K562 (cell line): ENCODE measurements around the gene NEUROD4. TPM values are rescaled to one million over a fixed set of nuclear protein-coding genes. Genes with fewer than 3 reads are reported as not detected.

ENCODE experiments used
- ETV1 ChIP-seq: fragments of 450-650 bp; conservative IDR thresholded peaks from 2 replicates; pipeline ENCODE4 v1.6.1; 2016; ENCODE audit warnings: missing genetic modification characterization, control low read depth, low read depth, missing compliant biosample characterization
- GABPA ChIP-seq: fragments of 200-800 bp; sonication (Bioruptor generic); conservative IDR thresholded peaks from 2 replicates; pipeline ENCODE4 v1.6.1; 2016; ENCODE audit warnings: low read depth, missing genetic modification characterization, missing compliant biosample characterization
- KDM5B ChIP-seq: fragments of 200-600 bp; sonication (generic); IDR thresholded peaks from 2 replicates; pipeline ENCODE4 v1.6.1; 2012; ENCODE audit warnings: low read depth, mild to moderate bottlenecking, moderate library complexity, low read length, control low read depth, inconsistent platforms; ENCODE audit not compliant: insufficient replicate concordance
- NR2C2 ChIP-seq, 2 experiments: fragments of 200-800 bp in 1 of 2; sonication (Bioruptor generic) in 1 of 2; sonication (generic) in 1 of 2; formaldehyde crosslinking in 1 of 2; IDR thresholded peaks; 2 replicates each; pipeline versions ENCODE4 v1.6.1 to v1.8.0; 2016 to 2022; ENCODE audit warnings: mild to moderate bottlenecking in 1 of 2, missing compliant biosample characterization in 1 of 2, missing genetic modification characterization in 1 of 2, missing genetic modification reagents in 1 of 2
- SAP30 ChIP-seq: fragments of 200-600 bp; sonication (generic); IDR thresholded peaks from 2 replicates; pipeline ENCODE4 v1.6.1; 2012; ENCODE audit warnings: borderline replicate concordance, low read depth, mild to moderate bottlenecking, moderate library complexity, low read length, control low read depth, inconsistent platforms; ENCODE audit not compliant: insufficient read depth, poor library complexity, severe bottlenecking
- TRIM24 ChIP-seq, 2 experiments: fragments of 450-650 bp; IDR thresholded peaks; 2 replicates each; pipeline ENCODE4 v1.6.1; 2016
- XRCC3 ChIP-seq: fragments of 450-650 bp; IDR thresholded peaks from 2 replicates; pipeline ENCODE4 v1.6.1; 2017; ENCODE audit warnings: mild to moderate bottlenecking, moderate library complexity
- ZBTB11 ChIP-seq, 3 experiments: fragments of 200-800 bp in 1 of 3; fragments of 250-450 bp in 1 of 3; fragments of 450-650 bp in 1 of 3; sonication (Bioruptor Pico) in 1 of 3; sonication (Bioruptor generic) in 1 of 3; formaldehyde crosslinking in 1 of 3; IDR thresholded peaks; 2 replicates each; pipeline versions ENCODE4 v1.6.1 to v1.8.0; 2016 to 2022; ENCODE audit warnings: mild to moderate bottlenecking in 2 of 3, missing genetic modification characterization in 2 of 3, missing compliant biosample characterization in 1 of 3, moderate library complexity in 1 of 3
- ZC3H4 ChIP-seq: sonication (generic); formaldehyde crosslinking; IDR thresholded peaks from 2 replicates; pipeline ENCODE4 v1.9.0; 2021; ENCODE audit warnings: missing genetic modification reagents, borderline replicate concordance
- ZNF830 ChIP-seq: fragments of 250-450 bp; sonication (Bioruptor Pico); IDR thresholded peaks from 2 replicates; pipeline ENCODE4 v1.5.0; 2021; ENCODE audit warnings: mild to moderate bottlenecking
- polyA plus RNA-seq, 8 experiments: library from polyadenylated mRNA; depleted of rRNA in 4 of 8; stranded (reverse) in 5 of 8; unstranded in 3 of 8; fragments of >200 nt; fragmentation: Nextera tagmentation in 2 of 8; fragmentation: Illumina TruSeq in 1 of 8; extraction: Ambion mirVana in 2 of 8; extraction: Trizol in 1 of 8; gene quantifications; 2 replicates each; pipeline versions ENCODE4 v1.2.1 to v1.2.3, GENCODE V29; 2011 to 2014; ENCODE audit warnings: inconsistent platforms in 1 of 8, missing spikeins in 1 of 8
- total RNA-seq, 7 experiments: library from RNA; depleted of rRNA in 6 of 7; stranded (reverse); fragments of >200 nt in 6 of 7; fragmentation: Illumina TruSeq in 2 of 7; extraction: Trizol in 2 of 7; gene quantifications; 2 replicates each; pipeline versions ENCODE4 v1.2.1 to v1.2.3, GENCODE V29; 2011 to 2021; ENCODE audit warnings: low replicate concordance in 1 of 7

The NEUROD4 gene
- total and polyA plus RNA-seq, 9 of the 15 experiments (the other 6 are each of a cell fraction or from before 2014, with no cell fraction given) = not detected

DNA sequence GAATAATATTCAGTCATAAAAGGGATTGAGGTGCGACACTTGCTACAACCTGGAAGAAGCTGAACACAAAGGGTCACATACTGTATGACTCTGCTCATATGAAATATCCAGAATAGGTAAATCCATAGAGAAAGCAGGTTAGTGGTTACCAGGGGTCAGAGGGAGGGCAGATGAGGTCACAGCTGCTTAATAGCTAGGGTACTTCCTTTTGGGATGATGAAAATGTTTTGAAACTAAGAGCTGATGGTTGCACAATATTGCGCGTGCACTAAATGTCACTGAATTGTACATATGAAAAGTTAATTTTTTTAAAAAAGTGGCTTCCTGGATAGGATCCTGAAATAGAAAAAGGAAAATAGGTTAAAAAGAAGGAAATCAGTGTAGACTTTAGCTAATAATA lies 23.8 kb downstream of the NEUROD4 start (continued):
- TF ChIP-seq ZBTB11 (CRISPR knock-in tag; IDR thresholded peaks at IDR 0.05) = no peak
- no peak for TF ChIP-seq ZC3H4 (CRISPR knock-in tag)
- TF ChIP-seq NR2C2 (CRISPR knock-in tag; IDR thresholded peaks at IDR 0.05) = no peak
- TF ChIP-seq NR2C2 (tag; IDR thresholded peaks at IDR 0.05) = peak; percentile 73; the same call in 1 of the 2 replicates
- no peak for TF ChIP-seq KDM5B
- TF ChIP-seq SAP30 = no peak
- TF ChIP-seq XRCC3 = no peak
- peak; percentile 52; the same call in 1 of the 2 replicates for TF ChIP-seq ETV1 (tag)
- TF ChIP-seq TRIM24 (IDR thresholded peaks at IDR 0.05) = peak; percentile 60 to 76; a peak in 2 of 4 replicates
- TF ChIP-seq ZNF830 (CRISPR knock-in tag) = no peak
- TF ChIP-seq GABPA = 0 out of 2 replicates have a peak, but pooled peaks have one; percentile 20
